GM12878 (cell line): Measurements from ENCODE around the gene SKIDA1.

Experiments
- CBX3 ChIP-seq: fragments of 200-600 bp; sonication (generic); IDR thresholded peaks from 2 replicates; pipeline ENCODE4 v1.6.1; 2016; ENCODE audit warnings: low read depth, borderline replicate concordance
- CTCF ChIP-seq, 3 experiments: IDR thresholded peaks in 2 of 3; conservative IDR thresholded peaks in 1 of 3; 2 replicates each; pipeline ENCODE4 v1.5.1; 2011; ENCODE audit warnings: low read depth in 3 of 3, low read length in 3 of 3, mild to moderate bottlenecking in 3 of 3, control low read depth in 2 of 3, moderate library complexity in 2 of 3, inconsistent platforms in 1 of 3, mixed read lengths in 1 of 3; ENCODE audit not compliant: control insufficient read depth in 2 of 3, insufficient read depth in 1 of 3; ENCODE audit errors: extremely low read depth in 1 of 3
- EED ChIP-seq: sonication (generic); IDR thresholded peaks from 2 replicates; pipeline ENCODE4 v1.6.1; 2016; ENCODE audit warnings: antibody characterized with exemption, low read depth
- EP300 ChIP-seq, 2 experiments: fragments of 150-350 bp in 1 of 2; IDR thresholded peaks; 2 replicates each; pipeline ENCODE4 v1.6.1; 2011 to 2012; ENCODE audit warnings: low read depth in 2 of 2, low read length in 2 of 2, borderline replicate concordance in 1 of 2, improper control_type of control experiment in 1 of 2, inconsistent platforms in 1 of 2; ENCODE audit not compliant: control insufficient read depth in 1 of 2
- GABPA ChIP-seq: IDR thresholded peaks from 2 replicates; pipeline ENCODE4 v1.6.1; 2014; ENCODE audit warnings: antibody characterized with exemption, low read depth, mild to moderate bottlenecking, inconsistent platforms
- MXI1 ChIP-seq: fragments of 150-350 bp; IDR thresholded peaks from 2 replicates; pipeline ENCODE4 v1.6.1; 2011; ENCODE audit warnings: low read depth, mild to moderate bottlenecking, inconsistent platforms, low read length, improper control_type of control experiment

GRCh38 chr10:21496343-21497176, 28.9 kb downstream of the SKIDA1 start:
- TF ChIP-seq CBX3 (no peak), CTCF (IDR thresholded peaks at IDR 0.05 in 2 of 3, conservative IDR thresholded peaks at IDR 0.05 in 1 of 3; ENCODE audit: control insufficient read depth in 2 of 3, extremely low read depth in 1 of 3, insufficient read depth in 1 of 3, low read depth in 3 of 3, low read length in 3 of 3) (peak; percentile 49 to 70 (median 52)), EED (0 out of 2 replicates have a peak, but pooled peaks have one; percentile 5), GABPA (no peak), MXI1 (no peak), EP300 (IDR thresholded peaks at IDR 0.05; ENCODE audit: borderline replicate concordance in 1 of 2, control insufficient read depth in 1 of 2, low read depth in 2 of 2, low read length in 2 of 2) (no peak)
